Activated naive CD4-positive, alpha-beta T cell treated with anti-CD3 and anti-CD28 coated beads, Interleukin-2, amount 50 U/mL, for 72 hours (primary cell): ENCODE data around the gene MATN4. TPM values are rescaled to one million over a fixed set of nuclear protein-coding genes. Genes with fewer than 3 reads are reported as not detected.

Experiments used
- ATAC-seq, 2 donors: fragments of 150-1000 bp; cut with Tn5 transposase; 2 replicates each; pipeline ENCODE4 v1.10.0; 2021; ENCODE audit warnings: mild to moderate bottlenecking in 2 of 2, moderate library complexity in 2 of 2
- DNase-seq, 2 donors: peaks; one replicate each; pipeline ENCODE4 v3.0.0; 2021 to 2022; ENCODE audit warnings: low spot score in 2 of 2
- H3K27ac Mint-ChIP-seq, 2 donors: one replicate each; pipeline ENCODE4 v1.8.0; 2022; ENCODE audit warnings: mild to moderate bottlenecking in 2 of 2, mixed read lengths in 2 of 2
- H3K36me3 Mint-ChIP-seq, 2 donors: one replicate each; pipeline ENCODE4 v1.8.0; 2022; ENCODE audit warnings: mixed read lengths in 2 of 2
- H3K9me3 Mint-ChIP-seq, 2 donors: one replicate each; pipeline ENCODE4 v1.8.0; 2022; ENCODE audit warnings: mixed read lengths in 2 of 2
- total RNA-seq, 2 donors: library from RNA; stranded (reverse); gene quantifications; one replicate each; pipeline ENCODE4 v1.2.3, GENCODE V29; 2022

The MATN4 gene
- total RNA-seq, 2 donors from 2014 or later: 0.11 to 1.4 TPM

DNA sequence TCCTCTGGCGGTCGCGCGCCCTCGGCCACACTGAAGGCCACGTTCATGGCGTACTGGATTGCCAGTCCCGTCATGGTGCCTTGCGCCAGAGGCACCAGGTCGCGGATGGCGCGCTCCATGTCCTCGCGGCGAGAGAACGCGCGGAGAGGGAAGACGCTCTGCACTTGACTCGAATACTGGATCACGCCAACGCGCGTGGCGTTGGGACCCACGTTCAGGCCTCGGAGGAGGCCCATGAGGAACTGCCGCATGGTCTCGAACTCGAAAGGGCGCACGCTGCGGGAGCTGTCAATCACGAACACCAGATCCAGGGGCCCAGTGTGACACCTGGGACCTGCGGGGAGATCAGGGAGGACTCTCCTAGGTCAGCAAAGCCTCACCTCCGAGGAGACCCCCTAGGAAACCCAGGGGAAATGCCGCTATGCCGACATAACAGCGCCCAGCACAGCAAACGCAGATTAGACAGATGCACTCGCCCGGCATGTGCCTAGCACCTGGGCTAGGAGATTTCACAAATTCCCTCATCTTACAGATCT, 3.6 kb downstream of the MATN4 start:
- Mint-ChIP-seq H3K36me3 (peaks cover 5 to 8% of the 10 kb centered on the region in 2 donors), H3K27ac (no peak overlapping the region), H3K9me3 (no peaks in the 10 kb centered on the region)
- DNase-seq (no peak), ATAC-seq (no peak)

DNA sequence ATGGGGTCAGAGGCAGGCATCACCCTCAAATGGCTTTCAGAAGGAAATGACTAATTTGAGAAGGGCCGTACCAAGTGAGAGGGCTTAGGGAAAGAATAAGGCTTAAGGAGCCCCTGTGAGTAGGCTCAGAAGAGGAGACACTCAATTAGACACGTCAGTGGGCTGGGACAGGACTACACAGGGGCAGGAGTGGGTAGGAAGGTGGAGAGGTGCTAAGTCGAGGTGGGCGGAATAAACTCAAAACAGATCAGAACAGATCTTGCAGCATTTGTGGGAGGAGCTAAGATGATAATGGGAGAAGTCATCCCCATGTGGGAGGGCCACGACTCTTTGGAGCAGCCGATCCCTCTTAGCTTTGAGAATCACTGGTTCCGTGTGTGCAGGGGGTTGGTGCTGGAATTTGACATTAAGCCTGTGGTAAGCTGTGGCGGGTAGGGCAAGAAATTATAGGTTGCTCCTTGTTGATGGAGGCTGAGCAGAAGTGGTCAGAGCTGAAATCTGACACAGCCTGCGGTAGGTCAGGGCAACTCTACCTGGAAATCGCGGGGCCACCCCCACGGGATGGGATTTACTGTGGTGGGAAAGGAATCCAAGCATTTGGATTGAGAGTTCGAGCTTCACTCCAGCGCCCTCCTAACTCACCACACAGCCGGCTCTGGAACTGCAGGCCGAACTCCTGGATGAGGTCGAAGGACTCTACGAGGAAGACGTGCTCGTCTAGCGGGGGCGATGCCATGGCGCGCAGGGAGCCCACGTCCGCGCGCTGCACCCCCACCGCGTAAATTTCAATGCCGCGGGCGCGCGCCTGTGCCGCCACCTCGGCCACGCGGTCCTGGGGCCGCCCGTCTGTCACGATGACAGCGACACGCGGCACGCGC, 4.3 kb downstream of the MATN4 start:
- DNase-seq: no peak
- ATAC-seq: peak; percentile 29 to 69
- Mint-ChIP-seq H3K36me3 (peaks cover 5 to 8% of the 10 kb centered on the region in 2 donors), H3K9me3 (no peaks in the 10 kb centered on the region), H3K27ac (no peak overlapping the region)

DNA sequence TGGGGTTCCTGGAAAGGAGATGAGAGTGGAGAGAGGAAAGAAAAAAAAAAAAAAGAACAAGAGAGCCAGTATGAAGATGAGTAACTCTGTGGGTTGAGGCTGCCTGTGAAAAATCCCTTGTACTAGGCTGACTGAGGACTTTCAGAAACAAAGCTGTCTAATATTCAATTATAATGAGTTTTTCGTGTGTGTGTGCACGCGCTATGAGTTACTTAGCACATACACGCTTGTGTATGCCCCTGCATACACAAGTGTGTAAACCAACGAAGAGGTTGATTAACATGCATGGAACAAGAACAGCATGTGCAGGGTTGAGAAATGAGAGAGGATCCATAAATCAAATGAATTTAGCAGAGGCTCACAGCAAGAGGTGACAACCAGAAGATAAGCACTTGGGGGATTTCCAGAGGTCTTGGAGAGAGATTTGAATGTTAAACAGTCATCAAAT, 6.3 kb downstream of the MATN4 start:
- ATAC-seq (peak; percentile 59 to 78), DNase-seq (no peak)
- H3K9me3 Mint-ChIP-seq: no peaks in the 10 kb centered on the region
- H3K27ac Mint-ChIP-seq: peak overlapping the region in 1 of 2 donors; percentile 56
- peaks cover 5 to 8% of the 10 kb centered on the region in 2 donors for H3K36me3 Mint-ChIP-seq

DNA sequence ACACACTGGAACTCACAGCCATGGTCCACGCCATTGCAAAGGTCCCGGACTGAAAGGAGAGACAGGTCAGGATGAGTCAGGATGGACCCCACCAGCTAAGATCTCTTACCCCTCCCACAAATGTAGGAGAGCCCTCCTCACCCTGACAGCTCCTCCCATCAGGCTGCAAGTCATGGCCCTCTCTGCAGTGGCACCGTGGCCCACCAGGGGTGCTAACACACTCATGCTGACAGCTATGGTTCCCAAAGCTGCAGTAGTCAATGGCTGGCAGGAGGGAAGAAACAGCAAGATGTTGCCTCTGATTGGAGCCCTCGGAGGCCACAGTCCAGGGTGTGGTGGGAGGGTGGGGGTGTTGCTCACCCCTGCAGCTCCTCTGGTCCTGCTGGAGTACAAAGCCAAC, 7.1 kb downstream of the MATN4 start:
- peak in 1 of 2 donors; percentile 55 for ATAC-seq
- peaks cover 5 to 8% of the 10 kb centered on the region in 2 donors for H3K36me3 Mint-ChIP-seq
- no peak overlapping the region for H3K27ac Mint-ChIP-seq

DNA sequence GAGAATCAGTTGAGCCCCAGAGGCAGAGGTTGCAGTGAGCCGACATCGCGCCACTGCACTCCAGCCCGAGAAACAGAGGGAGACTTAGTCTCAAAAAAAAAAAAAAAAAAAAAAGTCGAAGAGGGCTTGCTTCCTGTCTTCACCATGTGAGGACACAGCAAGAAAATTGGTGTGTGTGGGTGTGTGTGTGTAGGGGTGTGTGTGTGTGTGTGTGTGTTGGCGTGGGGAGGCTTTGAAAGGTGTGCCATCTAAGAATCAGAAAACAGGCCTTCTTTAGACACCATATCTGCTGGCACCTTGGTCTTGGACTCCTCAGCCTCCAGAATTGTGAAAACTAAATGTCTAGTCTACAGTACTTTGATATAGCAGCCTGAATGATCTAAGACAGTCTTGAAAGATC, 8.3 kb downstream of the MATN4 start:
- no peak overlapping the region for H3K27ac Mint-ChIP-seq
- no peaks in the 10 kb centered on the region for H3K9me3 Mint-ChIP-seq
- no peak for DNase-seq
- H3K36me3 Mint-ChIP-seq: peaks cover 5 to 8% of the 10 kb centered on the region in 2 donors
- ATAC-seq: no peak

More for the DNA sequence above, 7.1 kb downstream of the MATN4 start:
- peak in 1 of 2 donors; percentile 57 for DNase-seq
- no peaks in the 10 kb centered on the region for H3K9me3 Mint-ChIP-seq

DNA sequence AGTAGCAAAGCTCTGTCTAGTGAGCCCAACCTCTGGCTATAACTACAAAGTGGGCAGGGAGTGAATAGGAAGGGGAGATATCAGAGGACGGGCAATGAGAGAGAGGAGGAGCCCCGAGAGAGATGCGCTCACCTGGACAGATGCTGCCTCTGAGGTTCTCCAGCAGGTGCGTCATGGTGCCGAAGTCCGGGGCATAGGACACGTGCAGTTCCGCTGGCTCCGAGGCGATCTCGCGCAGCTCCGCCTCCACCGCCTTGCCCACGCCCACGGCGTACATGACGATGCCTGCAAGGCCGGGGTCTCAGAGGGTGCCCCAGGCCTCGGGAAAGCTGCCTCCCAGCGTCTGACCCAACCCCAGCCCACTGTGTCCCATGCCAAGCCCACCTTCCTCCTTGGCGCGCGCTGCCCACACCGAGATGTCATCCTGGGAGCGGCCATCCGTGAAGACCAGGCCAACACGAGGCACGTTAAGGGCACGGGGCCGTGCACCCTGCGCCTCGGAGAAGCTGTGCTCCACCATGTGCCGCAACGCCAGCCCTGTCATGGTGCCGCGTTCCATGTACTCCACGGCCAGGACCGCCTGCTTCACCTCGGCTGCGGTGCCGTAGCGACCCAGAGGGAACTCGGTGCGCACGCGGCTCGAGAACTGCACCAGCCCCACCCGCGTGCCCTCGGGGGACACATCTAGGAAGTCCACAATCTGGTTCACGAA, 10.2 kb downstream of the MATN4 start:
- no peak for DNase-seq
- no peaks in the 10 kb centered on the region for H3K9me3 Mint-ChIP-seq
- no peak for ATAC-seq
- no peaks in the 10 kb centered on the region for H3K36me3 Mint-ChIP-seq
- H3K27ac Mint-ChIP-seq: no peak overlapping the region

DNA sequence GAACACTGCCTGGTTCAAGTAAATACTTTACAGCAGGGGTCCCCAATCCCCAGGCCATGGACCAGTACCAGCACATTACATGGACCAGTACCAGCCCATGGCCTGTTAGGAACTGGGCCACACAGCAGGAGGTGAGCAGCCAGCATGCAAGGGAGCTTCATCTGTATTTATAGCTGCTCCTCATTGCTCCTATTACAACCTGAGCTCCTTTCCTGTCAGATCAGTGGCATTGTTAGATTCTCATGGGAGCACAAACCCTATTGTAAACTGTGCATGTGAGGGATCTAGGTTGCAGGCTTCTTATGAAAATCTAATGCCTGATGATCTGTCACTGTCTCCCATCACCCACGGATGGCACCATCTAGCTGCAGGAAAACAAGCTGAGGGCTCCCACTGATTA, 13.4 kb downstream of the MATN4 start:
- no peak overlapping the region for H3K27ac Mint-ChIP-seq
- no peak for ATAC-seq

DNA sequence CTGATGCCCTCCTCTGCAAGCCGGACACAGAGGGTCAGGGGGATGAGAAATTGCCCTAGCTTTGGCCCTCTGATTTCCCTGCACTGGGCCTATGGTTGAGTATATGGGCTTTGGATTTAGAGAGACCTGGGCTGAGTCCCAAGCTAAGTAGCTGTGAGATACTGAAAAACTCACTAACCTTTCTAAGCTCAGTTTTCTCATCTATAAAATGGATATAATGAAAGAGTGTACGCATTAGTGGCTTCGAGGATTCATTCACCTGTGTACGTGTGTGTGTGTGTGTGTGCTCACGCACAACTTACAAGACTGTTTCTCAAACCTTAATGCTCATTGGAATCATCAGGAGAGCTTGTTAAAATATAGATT, 14.1 kb downstream of the MATN4 start:
- Mint-ChIP-seq H3K36me3 (no peaks in the 10 kb centered on the region), H3K9me3 (no peaks in the 10 kb centered on the region), H3K27ac (no peak overlapping the region)
- ATAC-seq: peak in 1 of 2 donors; percentile 17
- no peak for DNase-seq

More for the DNA sequence above, 13.4 kb downstream of the MATN4 start:
- no peak for DNase-seq
- H3K36me3 Mint-ChIP-seq: no peaks in the 10 kb centered on the region
- no peaks in the 10 kb centered on the region for H3K9me3 Mint-ChIP-seq

DNA sequence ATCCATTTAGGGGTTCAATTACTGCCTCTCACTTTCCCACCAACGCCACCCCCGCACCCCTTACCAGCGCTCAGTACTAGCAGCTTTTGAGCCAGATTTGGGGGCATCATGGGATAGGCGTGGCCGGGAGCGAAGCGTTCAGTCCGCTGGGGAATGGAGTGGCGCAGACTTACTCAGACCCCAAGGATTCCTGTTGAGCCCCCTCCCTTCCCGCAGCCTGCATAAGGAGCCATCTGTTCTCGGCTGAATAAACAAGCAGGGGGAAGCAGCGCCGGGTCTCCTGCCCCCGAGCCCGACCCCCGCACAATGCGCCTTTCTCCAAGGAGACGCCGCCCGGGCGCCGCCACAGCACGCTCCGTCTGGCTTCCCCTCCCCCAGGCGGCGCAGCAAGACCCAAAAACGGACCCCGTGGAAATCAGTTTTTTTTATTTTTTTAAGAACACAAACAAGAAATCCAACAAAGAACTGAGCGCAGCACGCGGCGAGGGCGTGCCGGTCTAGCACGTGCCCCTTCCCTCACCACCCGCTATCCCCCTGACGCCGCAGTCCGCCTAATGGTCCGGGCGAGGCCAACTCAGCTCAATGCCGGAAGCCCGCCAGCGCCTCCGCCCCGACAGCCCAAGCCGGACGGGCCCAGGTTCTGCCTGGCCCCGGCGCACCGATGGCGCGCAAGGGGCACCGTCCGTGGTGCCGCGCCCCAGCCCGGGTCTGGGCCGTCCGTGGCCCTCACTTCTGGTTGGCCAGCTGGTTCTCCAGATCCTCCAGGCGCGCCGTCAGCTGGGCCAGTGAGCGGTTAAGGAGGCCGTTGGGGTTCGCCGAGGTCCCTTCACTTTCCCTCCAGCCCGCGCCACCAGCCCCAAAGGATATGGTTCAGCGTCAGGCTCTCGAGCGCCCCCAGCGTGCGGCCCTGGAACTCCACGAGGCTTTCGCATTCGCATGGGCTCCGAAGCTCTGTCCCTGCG, 14.8 kb downstream of the MATN4 start:
- H3K36me3 Mint-ChIP-seq: no peaks in the 10 kb centered on the region
- DNase-seq (peak; percentile 86 to 94), ATAC-seq (peak; percentile 90 to 92)
- no peaks in the 10 kb centered on the region for H3K9me3 Mint-ChIP-seq
- no peak overlapping the region for H3K27ac Mint-ChIP-seq

DNA sequence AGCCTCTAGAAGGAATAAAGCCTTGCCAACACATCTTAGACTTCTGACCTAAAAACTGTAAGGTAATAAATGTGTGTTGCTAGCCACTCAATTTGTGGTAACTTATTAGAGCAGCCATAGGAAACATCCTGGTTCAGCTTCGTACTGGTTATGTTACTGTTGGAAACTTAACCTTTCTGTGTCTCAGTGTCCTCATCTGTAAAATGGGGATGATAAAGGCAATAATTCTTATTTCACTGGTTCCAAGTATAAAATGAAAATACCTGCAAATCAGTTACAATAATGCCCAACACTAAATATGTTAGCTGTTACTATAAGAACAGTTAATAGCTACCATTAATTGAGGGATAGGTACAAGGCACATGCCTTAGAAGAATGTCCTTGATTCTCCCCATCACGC, 15.8 kb downstream of the MATN4 start:
- no peaks in the 10 kb centered on the region for H3K9me3 Mint-ChIP-seq
- no peak overlapping the region for H3K27ac Mint-ChIP-seq
- no peak for ATAC-seq
- DNase-seq: no peak
- H3K36me3 Mint-ChIP-seq: no peaks in the 10 kb centered on the region

DNA sequence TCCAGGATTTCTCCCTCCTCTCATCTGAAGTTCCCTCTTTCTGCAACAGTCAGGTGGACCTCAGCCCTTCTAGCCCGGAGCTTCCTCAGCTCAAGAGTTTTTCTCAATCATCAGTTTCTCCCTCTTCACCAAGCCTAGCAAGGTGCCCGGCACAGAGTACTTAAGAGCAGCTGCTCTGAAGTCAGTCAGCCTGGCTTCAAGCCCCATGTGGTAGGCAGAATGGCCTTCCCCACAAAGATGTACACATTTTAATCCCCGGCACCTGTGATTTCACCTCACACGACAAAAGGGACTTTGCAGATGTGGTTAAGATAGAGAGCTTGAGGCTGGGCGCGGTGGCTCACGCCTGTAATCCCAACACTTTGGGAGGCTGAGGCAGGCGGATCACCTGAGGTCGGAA, 16.6 kb downstream of the MATN4 start:
- no peak for ATAC-seq
- Mint-ChIP-seq H3K27ac (no peak overlapping the region), H3K9me3 (no peaks in the 10 kb centered on the region), H3K36me3 (no peaks in the 10 kb centered on the region)
- no peak for DNase-seq

DNA sequence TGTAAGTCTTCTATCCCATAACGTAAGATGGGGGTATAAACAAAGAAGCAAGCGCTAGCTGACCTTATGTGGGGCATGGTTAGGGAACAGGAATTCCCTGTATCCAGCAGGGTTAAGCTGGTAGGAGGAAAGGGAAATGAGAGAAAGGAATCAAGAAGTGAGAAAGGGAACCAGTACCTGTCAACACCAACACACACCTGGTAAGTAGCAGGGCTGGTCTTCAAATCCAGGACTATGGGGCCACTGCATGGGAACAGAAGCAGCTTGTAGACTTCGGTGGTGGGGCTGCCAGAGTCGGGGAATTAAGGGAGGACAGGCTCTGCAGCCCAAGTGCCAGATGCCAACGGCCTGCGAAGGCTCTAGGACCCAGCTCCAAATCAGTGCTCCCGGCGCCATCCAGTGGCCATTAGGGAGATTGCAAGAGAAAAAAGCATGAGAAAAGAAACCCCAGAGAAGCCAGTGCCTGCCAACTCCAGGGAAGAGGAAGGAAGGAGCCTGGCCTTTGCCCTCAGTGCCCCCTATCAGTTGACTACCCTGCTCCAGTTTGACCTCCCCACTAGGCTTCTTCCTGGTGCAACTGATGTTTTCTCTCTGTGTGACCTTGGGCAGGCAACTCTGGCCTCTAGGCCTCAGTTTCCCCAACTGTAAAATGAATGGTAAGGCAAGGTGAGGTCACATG, 17.3 kb downstream of the MATN4 start:
- no peaks in the 10 kb centered on the region for H3K36me3 Mint-ChIP-seq
- H3K9me3 Mint-ChIP-seq: no peaks in the 10 kb centered on the region
- peak; percentile 65 to 75 for DNase-seq
- no peak overlapping the region for H3K27ac Mint-ChIP-seq
- ATAC-seq: peak; percentile 24 to 44

DNA sequence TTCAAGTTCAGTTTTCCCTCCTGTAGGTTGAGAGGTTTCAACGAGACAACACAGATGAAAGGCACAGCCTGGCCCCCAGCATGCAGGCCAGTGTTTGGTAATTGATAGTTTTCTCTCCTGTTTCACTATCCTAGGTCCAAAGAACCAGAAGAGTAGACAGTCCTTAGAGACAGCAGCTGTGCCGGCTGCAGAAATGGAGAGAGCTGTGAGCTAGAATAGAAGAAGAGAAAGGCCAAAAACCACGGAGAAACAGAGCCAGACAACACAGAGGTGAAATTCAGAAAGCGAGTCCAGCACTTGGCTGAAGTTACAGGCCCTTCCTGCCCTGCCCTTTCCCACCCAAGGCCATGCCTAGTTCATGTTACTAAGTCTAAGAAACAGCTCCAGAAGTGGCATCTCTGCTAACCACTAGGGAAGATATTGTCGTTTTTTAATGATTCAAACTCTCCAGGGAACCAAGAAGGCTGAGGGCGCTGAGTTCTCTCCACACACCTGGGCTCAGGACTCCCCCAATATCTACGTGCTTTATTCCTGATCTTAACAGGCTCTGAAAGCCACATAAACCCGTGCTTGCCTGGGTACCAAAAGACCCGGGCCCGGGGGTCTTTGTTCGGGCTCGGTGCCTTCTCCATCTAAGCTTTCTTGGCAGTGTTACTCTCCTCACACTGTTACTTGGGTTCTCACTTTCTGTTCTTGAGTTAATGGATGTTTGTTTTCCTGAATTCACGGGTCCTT, 18.0 kb downstream of the MATN4 start:
- H3K36me3 Mint-ChIP-seq: no peaks in the 10 kb centered on the region
- DNase-seq: no peak
- H3K9me3 Mint-ChIP-seq: no peaks in the 10 kb centered on the region
- H3K27ac Mint-ChIP-seq: no peak overlapping the region
- ATAC-seq: no peak

DNA sequence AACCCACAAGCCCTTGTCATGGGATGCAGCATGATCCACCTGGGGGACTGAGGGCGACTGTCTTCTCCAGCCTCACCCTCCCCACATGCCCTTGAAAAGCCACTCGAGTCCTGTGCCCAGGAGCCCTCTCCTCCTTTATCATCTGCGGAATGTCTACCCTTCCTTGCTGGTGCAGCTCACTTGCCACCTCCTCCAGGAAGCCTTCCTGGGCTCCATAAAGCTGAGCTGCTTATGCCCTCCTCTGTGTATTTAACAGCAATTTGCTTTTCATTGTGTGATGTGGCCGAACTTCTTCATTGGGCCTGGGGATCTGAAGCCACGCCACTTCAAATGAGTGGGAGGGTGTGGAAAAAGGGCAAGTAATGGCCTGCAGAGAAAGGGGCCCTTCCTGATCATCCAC, 19.2 kb downstream of the MATN4 start:
- H3K36me3 Mint-ChIP-seq: no peaks in the 10 kb centered on the region
- peak overlapping the region in 1 of 2 donors; percentile 15 for H3K27ac Mint-ChIP-seq
- no peak for DNase-seq
- H3K9me3 Mint-ChIP-seq: no peaks in the 10 kb centered on the region
- ATAC-seq: no peak

DNA sequence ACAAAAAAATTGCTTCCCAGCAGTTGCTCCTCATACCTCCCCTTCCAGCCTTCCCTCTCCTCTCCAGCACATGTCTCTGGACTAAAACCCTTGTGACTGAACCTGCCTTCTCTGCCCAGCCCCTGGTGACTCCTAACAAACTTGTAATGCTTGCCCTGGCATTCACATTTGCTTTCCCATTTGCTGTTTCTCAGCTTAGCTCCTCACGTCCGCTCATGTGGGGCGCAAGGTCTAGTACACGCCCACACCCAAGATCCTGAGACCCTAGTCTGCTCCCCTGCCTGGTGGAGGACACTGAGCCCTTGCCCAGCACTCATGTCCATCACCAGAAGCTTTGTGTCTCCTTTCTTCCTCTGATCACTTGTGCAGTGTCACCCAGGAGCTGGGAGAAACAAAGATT, 19.7 kb downstream of the MATN4 start:
- H3K27ac Mint-ChIP-seq: no peak overlapping the region
- no peaks in the 10 kb centered on the region for H3K36me3 Mint-ChIP-seq
- no peak for ATAC-seq
- H3K9me3 Mint-ChIP-seq: no peaks in the 10 kb centered on the region
- DNase-seq: no peak
